WTC11 (cell line): Measurements from ENCODE around the gene PTPRCAP. TPM values are rescaled to one million over a fixed set of nuclear protein-coding genes. Genes with fewer than 3 reads are reported as not detected.

Experiments
- ARID4B ChIP-seq: sonication (generic); formaldehyde crosslinking; IDR thresholded peaks from 2 replicates; pipeline ENCODE4 v1.8.0; 2023; ENCODE audit warnings: missing genetic modification reagents, mild to moderate bottlenecking, borderline replicate concordance
- CBFB ChIP-seq: sonication (generic); formaldehyde crosslinking; IDR thresholded peaks from 2 replicates; pipeline ENCODE4 v1.8.1; 2022; ENCODE audit warnings: mild to moderate bottlenecking, low read depth, missing genetic modification reagents
- CDX4 ChIP-seq: fragments of 250-450 bp; sonication (Bioruptor Pico); IDR thresholded peaks from 2 replicates; pipeline ENCODE4 v1.9.0; 2021; ENCODE audit warnings: moderate library complexity, mild to moderate bottlenecking, inconsistent platforms, borderline replicate concordance
- CREB1 ChIP-seq: sonication (generic); formaldehyde crosslinking; IDR thresholded peaks from 2 replicates; pipeline ENCODE4 v1.8.0; 2023; ENCODE audit warnings: mild to moderate bottlenecking, missing genetic modification reagents
- CREM ChIP-seq: sonication (generic); formaldehyde crosslinking; IDR thresholded peaks from 2 replicates; pipeline ENCODE4 v1.8.1; 2022; ENCODE audit warnings: mild to moderate bottlenecking, missing genetic modification reagents, moderate library complexity
- ESRRA ChIP-seq: sonication (generic); formaldehyde crosslinking; IDR thresholded peaks from 2 replicates; pipeline ENCODE4 v1.8.1; 2022; ENCODE audit warnings: mild to moderate bottlenecking, missing genetic modification reagents, borderline replicate concordance
- FOXP1 ChIP-seq: sonication (generic); formaldehyde crosslinking; IDR thresholded peaks from 2 replicates; pipeline ENCODE4 v1.8.0; 2022; ENCODE audit warnings: missing genetic modification reagents, mild to moderate bottlenecking, moderate library complexity, borderline replicate concordance
- JUN ChIP-seq: sonication (generic); formaldehyde crosslinking; IDR thresholded peaks from 2 replicates; pipeline ENCODE4 v1.8.0; 2023; ENCODE audit warnings: mild to moderate bottlenecking, missing genetic modification reagents
- KAT7 ChIP-seq: sonication (generic); formaldehyde crosslinking; IDR thresholded peaks from 2 replicates; pipeline ENCODE4 v1.8.1; 2023; ENCODE audit warnings: missing genetic modification reagents, mild to moderate bottlenecking, borderline replicate concordance
- MXD4 ChIP-seq: fragments of 250-450 bp; sonication (Bioruptor Pico); IDR thresholded peaks from 2 replicates; pipeline ENCODE4 v1.8.0; 2021; ENCODE audit warnings: mild to moderate bottlenecking, moderate library complexity, borderline replicate concordance
- MYBL2 ChIP-seq: sonication (generic); formaldehyde crosslinking; IDR thresholded peaks from 2 replicates; pipeline ENCODE4 v1.8.1; 2023; ENCODE audit warnings: mild to moderate bottlenecking, moderate library complexity, missing genetic modification reagents
- NFE2L1 ChIP-seq: sonication (generic); formaldehyde crosslinking; IDR thresholded peaks from 2 replicates; pipeline ENCODE4 v1.8.1; 2023; ENCODE audit warnings: missing genetic modification reagents
- NR1H2 ChIP-seq: sonication (generic); formaldehyde crosslinking; IDR thresholded peaks from 2 replicates; pipeline ENCODE4 v1.9.0; 2021; ENCODE audit warnings: mild to moderate bottlenecking, moderate library complexity, missing genetic modification reagents
- PRRX2 ChIP-seq: fragments of 250-450 bp; sonication (Bioruptor Pico); IDR thresholded peaks from 2 replicates; pipeline ENCODE4 v1.8.0; 2021; ENCODE audit warnings: mild to moderate bottlenecking
- RORB ChIP-seq: fragments of 250-450 bp; sonication (Bioruptor Pico); IDR thresholded peaks from 2 replicates; pipeline ENCODE4 v1.9.0; 2021; ENCODE audit warnings: mild to moderate bottlenecking
- SMAD3 ChIP-seq: sonication (generic); formaldehyde crosslinking; IDR thresholded peaks from 2 replicates; pipeline ENCODE4 v1.8.0; 2022; ENCODE audit warnings: missing genetic modification reagents, mild to moderate bottlenecking, borderline replicate concordance
- SP1 ChIP-seq: sonication (generic); formaldehyde crosslinking; conservative IDR thresholded peaks from 2 replicates; pipeline ENCODE4 v1.8.1; 2022; ENCODE audit warnings: missing genetic modification reagents
- TEAD4 ChIP-seq: sonication (generic); formaldehyde crosslinking; IDR thresholded peaks from 2 replicates; pipeline ENCODE4 v1.8.0; 2022; ENCODE audit warnings: mild to moderate bottlenecking, missing genetic modification reagents
- ZMAT4 ChIP-seq: fragments of 250-450 bp; sonication (Bioruptor Pico); IDR thresholded peaks from 2 replicates; pipeline ENCODE4 v1.9.0; 2021; ENCODE audit warnings: mild to moderate bottlenecking
- ZNF232 ChIP-seq: sonication (generic); formaldehyde crosslinking; IDR thresholded peaks from 2 replicates; pipeline ENCODE4 v1.8.0; 2022; ENCODE audit warnings: mild to moderate bottlenecking, missing genetic modification reagents
- ZNF396 ChIP-seq: fragments of 250-450 bp; sonication (Bioruptor Pico); IDR thresholded peaks from 2 replicates; pipeline ENCODE4 v1.8.0; 2021; ENCODE audit warnings: mild to moderate bottlenecking, moderate library complexity, borderline replicate concordance
- ZNF512 ChIP-seq: sonication (generic); formaldehyde crosslinking; IDR thresholded peaks from 2 replicates; pipeline ENCODE4 v1.8.1; 2022; ENCODE audit warnings: missing genetic modification reagents, borderline replicate concordance
- total RNA-seq: library from RNA; stranded (reverse); gene quantifications from 3 replicates; pipeline ENCODE4 v1.2.3, GENCODE V29; 2021
- TF ChIP-seq, protein P1 (sequence below): sonication (generic); formaldehyde crosslinking; IDR thresholded peaks from 2 replicates; pipeline ENCODE4 v1.8.0; 2023; ENCODE audit warnings: missing genetic modification reagents
- TF ChIP-seq, protein P2 (sequence below): sonication (generic); formaldehyde crosslinking; IDR thresholded peaks from 2 replicates; pipeline ENCODE4 v1.8.1; 2022; ENCODE audit warnings: mild to moderate bottlenecking, moderate library complexity, missing genetic modification reagents
- TF ChIP-seq, protein P3 (sequence below): sonication (generic); formaldehyde crosslinking; IDR thresholded peaks from 2 replicates; pipeline ENCODE4 v1.8.0; 2022; ENCODE audit warnings: mild to moderate bottlenecking, missing genetic modification reagents
- TF ChIP-seq, protein P4 (sequence below): sonication (generic); formaldehyde crosslinking; IDR thresholded peaks from 2 replicates; pipeline ENCODE4 v1.8.0; 2022; ENCODE audit warnings: mild to moderate bottlenecking, missing genetic modification reagents

Gene PTPRCAP
- total RNA-seq, 1 experiment from 2014 or later = 3.6 TPM

DNA sequence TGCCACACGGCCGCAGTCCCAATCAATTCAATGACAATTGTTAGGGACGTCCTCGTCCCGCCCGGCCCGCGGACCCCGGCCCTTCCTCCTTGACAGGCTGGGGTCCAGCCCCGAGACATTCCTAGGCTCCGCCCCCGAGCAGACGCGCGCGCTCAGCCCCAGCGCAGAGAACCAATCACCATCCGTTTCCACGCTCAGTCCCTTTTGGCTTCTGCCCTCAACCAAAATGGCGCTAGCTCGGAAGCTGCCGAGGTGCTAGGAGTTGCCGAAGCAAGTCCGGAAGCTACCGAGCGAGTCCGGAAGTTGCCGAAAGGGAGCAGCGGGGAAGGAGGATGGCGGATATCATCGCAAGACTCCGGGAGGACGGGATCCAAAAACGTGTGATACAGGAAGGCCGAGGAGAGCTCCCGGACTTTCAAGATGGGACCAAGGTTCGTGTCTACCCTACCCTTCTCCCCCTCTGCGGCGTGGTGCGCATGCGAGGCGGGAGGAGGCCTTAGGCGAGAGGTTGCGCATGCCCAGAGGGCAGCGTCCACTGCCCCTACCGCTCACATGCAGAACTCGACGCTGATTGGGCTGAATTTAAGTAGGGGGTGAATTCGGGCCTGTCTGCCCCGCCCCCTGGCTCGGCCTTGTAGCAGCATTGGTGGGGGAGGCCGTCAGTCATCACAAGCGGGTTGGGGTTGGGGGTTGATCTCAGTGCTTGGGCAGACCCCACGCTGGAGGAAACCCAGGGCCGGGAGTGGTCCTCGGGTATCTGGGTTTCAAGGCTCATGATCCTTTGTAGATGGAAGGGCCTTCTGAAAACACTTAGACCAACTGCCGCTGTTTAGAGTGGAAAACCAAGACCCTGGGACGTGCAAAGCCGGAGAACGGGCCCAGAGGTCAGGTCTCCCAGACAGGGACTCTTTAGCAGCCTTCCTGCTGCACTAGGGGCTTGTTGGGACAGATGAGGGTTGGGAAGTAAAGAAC, 45.6 kb upstream of the PTPRCAP start, which contains the start of gene AIP (continued):
- TF ChIP-seq, protein P1, sequence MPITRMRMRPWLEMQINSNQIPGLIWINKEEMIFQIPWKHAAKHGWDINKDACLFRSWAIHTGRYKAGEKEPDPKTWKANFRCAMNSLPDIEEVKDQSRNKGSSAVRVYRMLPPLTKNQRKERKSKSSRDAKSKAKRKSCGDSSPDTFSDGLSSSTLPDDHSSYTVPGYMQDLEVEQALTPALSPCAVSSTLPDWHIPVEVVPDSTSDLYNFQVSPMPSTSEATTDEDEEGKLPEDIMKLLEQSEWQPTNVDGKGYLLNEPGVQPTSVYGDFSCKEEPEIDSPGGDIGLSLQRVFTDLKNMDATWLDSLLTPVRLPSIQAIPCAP (CRISPR knock-in tag) = peak; percentile 98
- TF ChIP-seq PRRX2 (no peak), JUN (CRISPR knock-in tag) (peak; percentile 97), TEAD4 (CRISPR knock-in tag) (peak; percentile 91), ARID4B (CRISPR knock-in tag) (peak; percentile 99), SP1 (CRISPR knock-in tag) (peak; percentile 79), RORB (CRISPR knock-in tag) (no peak), SMAD3 (CRISPR knock-in tag) (peak; percentile 98), NFE2L1 (peak; percentile 99), CDX4 (CRISPR knock-in tag) (no peak), CREB1 (CRISPR knock-in tag) (peak; percentile 98), ZNF396 (CRISPR knock-in tag) (no peak), CREM (CRISPR knock-in tag) (peak; percentile 88; the same call in 1 of the 2 replicates), ZNF232 (CRISPR knock-in tag) (peak; percentile 99), ZMAT4 (CRISPR knock-in tag) (no peak), KAT7 (CRISPR knock-in tag) (no peak), ZNF512 (no peak), MXD4 (CRISPR knock-in tag) (no peak), CBFB (CRISPR knock-in tag) (no peak), FOXP1 (CRISPR knock-in tag) (peak; percentile 98), NR1H2 (CRISPR knock-in tag) (0 out of 2 replicates have a peak, but pooled peaks have one; percentile 65), MYBL2 (CRISPR knock-in tag) (peak; percentile 94), ESRRA (CRISPR knock-in tag) (peak; percentile 92; the same call in 1 of the 2 replicates)
- TF ChIP-seq, protein P2, sequence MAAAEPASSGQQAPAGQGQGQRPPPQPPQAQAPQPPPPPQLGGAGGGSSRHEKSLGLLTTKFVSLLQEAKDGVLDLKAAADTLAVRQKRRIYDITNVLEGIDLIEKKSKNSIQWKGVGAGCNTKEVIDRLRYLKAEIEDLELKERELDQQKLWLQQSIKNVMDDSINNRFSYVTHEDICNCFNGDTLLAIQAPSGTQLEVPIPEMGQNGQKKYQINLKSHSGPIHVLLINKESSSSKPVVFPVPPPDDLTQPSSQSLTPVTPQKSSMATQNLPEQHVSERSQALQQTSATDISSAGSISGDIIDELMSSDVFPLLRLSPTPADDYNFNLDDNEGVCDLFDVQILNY (CRISPR knock-in tag) = peak; percentile 96
- TF ChIP-seq, protein P3, sequence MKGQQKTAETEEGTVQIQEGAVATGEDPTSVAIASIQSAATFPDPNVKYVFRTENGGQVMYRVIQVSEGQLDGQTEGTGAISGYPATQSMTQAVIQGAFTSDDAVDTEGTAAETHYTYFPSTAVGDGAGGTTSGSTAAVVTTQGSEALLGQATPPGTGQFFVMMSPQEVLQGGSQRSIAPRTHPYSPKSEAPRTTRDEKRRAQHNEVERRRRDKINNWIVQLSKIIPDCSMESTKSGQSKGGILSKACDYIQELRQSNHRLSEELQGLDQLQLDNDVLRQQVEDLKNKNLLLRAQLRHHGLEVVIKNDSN (CRISPR knock-in tag) = peak; percentile 86
- TF ChIP-seq, protein P4, sequence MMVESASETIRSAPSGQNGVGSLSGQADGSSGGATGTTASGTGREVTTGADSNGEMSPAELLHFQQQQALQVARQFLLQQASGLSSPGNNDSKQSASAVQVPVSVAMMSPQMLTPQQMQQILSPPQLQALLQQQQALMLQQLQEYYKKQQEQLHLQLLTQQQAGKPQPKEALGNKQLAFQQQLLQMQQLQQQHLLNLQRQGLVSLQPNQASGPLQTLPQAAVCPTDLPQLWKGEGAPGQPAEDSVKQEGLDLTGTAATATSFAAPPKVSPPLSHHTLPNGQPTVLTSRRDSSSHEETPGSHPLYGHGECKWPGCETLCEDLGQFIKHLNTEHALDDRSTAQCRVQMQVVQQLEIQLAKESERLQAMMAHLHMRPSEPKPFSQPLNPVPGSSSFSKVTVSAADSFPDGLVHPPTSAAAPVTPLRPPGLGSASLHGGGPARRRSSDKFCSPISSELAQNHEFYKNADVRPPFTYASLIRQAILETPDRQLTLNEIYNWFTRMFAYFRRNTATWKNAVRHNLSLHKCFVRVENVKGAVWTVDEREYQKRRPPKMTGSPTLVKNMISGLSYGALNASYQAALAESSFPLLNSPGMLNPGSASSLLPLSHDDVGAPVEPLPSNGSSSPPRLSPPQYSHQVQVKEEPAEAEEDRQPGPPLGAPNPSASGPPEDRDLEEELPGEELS (CRISPR knock-in tag) = peak; percentile 99
